IMR-90 (cell line): ENCODE results near the gene EDEM3. TPM values are rescaled to one million over a fixed set of nuclear protein-coding genes. Genes with fewer than 3 reads are reported as not detected.

Experiments used
- ATAC-seq: fragments of 200-7000 bp; cut with Tn5 transposase; 2 replicates; pipeline ENCODE4 v1.9.1; 2020; ENCODE audit warnings: low read depth, mild to moderate bottlenecking, moderate library complexity
- BruUV-seq: library from RNA; stranded (reverse); fragments of 400-500 nt; replicated peaks from 2 replicates; lab custom pipeline; 2021; lab: Mats Ljungman, UMichigan
- CTCF ChIA-PET: fragments of 300-600 bp; formaldehyde crosslinking; extraction: SDS; loops from one replicate; lab custom pipeline; 2021; ENCODE audit warnings: antibody characterized with exemption; lab: Yijun Ruan, JAX
- POLR2A ChIA-PET: fragments of 300-600 bp; sonication (Branson Sonifier 250); formaldehyde crosslinking; loops from one replicate; lab custom pipeline; 2022; ENCODE audit warnings: antibody characterized with exemption; ENCODE audit not compliant: unreplicated experiment; lab: Charles Lee
- DNase-seq: peaks from one replicate; pipeline ENCODE4 v3.0.0; 2013
- H2AFZ ChIP-seq: replicated peaks from 2 replicates; pipeline ENCODE3; 2013; ENCODE audit warnings: low read length, mild to moderate bottlenecking; ENCODE audit not compliant: poor library complexity
- H2AK5ac ChIP-seq: 2 replicates; pipeline ENCODE4 v1.6.1; 2013; ENCODE audit warnings: low read depth, low read length, inconsistent platforms
- H2AK9ac ChIP-seq: replicated peaks from 2 replicates; pipeline ENCODE3; 2013; ENCODE audit warnings: mild to moderate bottlenecking, low read depth, low read length, moderate library complexity; ENCODE audit not compliant: poor library complexity
- H2BK120ac ChIP-seq: 2 replicates; pipeline ENCODE4 v1.6.1; 2013; ENCODE audit warnings: low read depth, low read length, inconsistent platforms
- H2BK15ac ChIP-seq: 3 replicates; pipeline ENCODE4 v1.6.1; 2013; ENCODE audit warnings: low read depth, low read length, inconsistent platforms
- H2BK20ac ChIP-seq: 2 replicates; pipeline ENCODE4 v1.6.1; 2013; ENCODE audit warnings: low read depth, mild to moderate bottlenecking, inconsistent platforms, low read length, moderate library complexity
- H2BK5ac ChIP-seq: 2 replicates; pipeline ENCODE4 v1.6.1; 2013; ENCODE audit warnings: mild to moderate bottlenecking, low read depth, low read length, inconsistent platforms; ENCODE audit not compliant: poor library complexity, severe bottlenecking
- H3K14ac ChIP-seq: replicated peaks from 2 replicates; pipeline ENCODE4 v1.6.1; 2013; ENCODE audit warnings: low read depth, low read length, inconsistent platforms
- H3K18ac ChIP-seq: 2 replicates; pipeline ENCODE4 v1.6.1; 2013; ENCODE audit warnings: low read depth, low read length, control low read depth
- H3K23ac ChIP-seq: 2 replicates; pipeline ENCODE4 v1.6.1; 2013; ENCODE audit warnings: low read depth, low read length, inconsistent platforms
- H3K27ac ChIP-seq: 2 replicates; pipeline ENCODE4 v1.5.1; 2013; ENCODE audit warnings: mild to moderate bottlenecking, control low read depth, low read length; ENCODE audit not compliant: insufficient read depth
- H3K27me3 ChIP-seq: 2 replicates; pipeline ENCODE4 v1.6.1; 2013; ENCODE audit warnings: low read length; ENCODE audit not compliant: control insufficient read depth, insufficient read depth
- H3K36me3 ChIP-seq: 2 replicates; pipeline ENCODE4 v1.6.1; 2013; ENCODE audit warnings: low read length, mixed read lengths; ENCODE audit not compliant: control insufficient read depth, insufficient read depth
- H3K4ac ChIP-seq: 2 replicates; pipeline ENCODE4 v1.6.1; 2013; ENCODE audit warnings: low read depth, low read length, inconsistent platforms
- H3K4me1 ChIP-seq: 2 replicates; pipeline ENCODE4 v1.6.1; 2013; ENCODE audit warnings: low read length, mixed read lengths; ENCODE audit not compliant: control insufficient read depth, insufficient read depth
- H3K4me2 ChIP-seq: 2 replicates; pipeline ENCODE4 v1.6.1; 2013; ENCODE audit warnings: low read depth, mild to moderate bottlenecking, control low read depth, low read length, moderate library complexity
- H3K4me3 ChIP-seq: 2 replicates; pipeline ENCODE4 v1.5.1; 2013; ENCODE audit warnings: low read depth, mild to moderate bottlenecking, control low read depth, low read length, moderate library complexity; ENCODE audit not compliant: insufficient read depth
- H3K56ac ChIP-seq: 2 replicates; pipeline ENCODE4 v1.6.1; 2013; ENCODE audit warnings: low read length, inconsistent platforms; ENCODE audit not compliant: insufficient read depth; ENCODE audit errors: extremely low read depth
- H3K79me1 ChIP-seq, 2 experiments: 2 replicates each; pipeline ENCODE4 v1.6.1; 2013; ENCODE audit warnings: low read length in 2 of 2, inconsistent platforms in 1 of 2, low read depth in 1 of 2
- H3K9ac ChIP-seq: 2 replicates; pipeline ENCODE4 v1.6.1; 2013; ENCODE audit warnings: low read depth, low read length, control low read depth
- H3K9me1 ChIP-seq: 2 replicates; pipeline ENCODE4 v1.6.1; 2013; ENCODE audit warnings: low read length, inconsistent platforms; ENCODE audit not compliant: insufficient read depth
- H3K9me3 ChIP-seq: 2 replicates; pipeline ENCODE4 v1.6.1; 2013; ENCODE audit warnings: low read length; ENCODE audit not compliant: control insufficient read depth, insufficient read depth
- H4K20me1 ChIP-seq: 2 replicates; pipeline ENCODE4 v1.6.1; 2013; ENCODE audit warnings: low read length, inconsistent platforms; ENCODE audit not compliant: insufficient read depth
- H4K5ac ChIP-seq: 2 replicates; pipeline ENCODE4 v1.6.1; 2013; ENCODE audit warnings: mild to moderate bottlenecking, low read depth, low read length, control low read depth
- H4K8ac ChIP-seq, 2 experiments: 2 replicates each; pipeline ENCODE4 v1.6.1; 2013; ENCODE audit warnings: low read depth in 2 of 2, low read length in 2 of 2, control low read depth in 1 of 2, inconsistent platforms in 1 of 2
- H4K91ac ChIP-seq: 2 replicates; pipeline ENCODE4 v1.6.1; 2013; ENCODE audit warnings: low read depth, low read length, inconsistent platforms; ENCODE audit not compliant: insufficient read depth
- BHLHE40 ChIP-seq: fragments of 150-350 bp; IDR thresholded peaks from 2 replicates; pipeline ENCODE4 v1.6.1; 2016; ENCODE audit warnings: mild to moderate bottlenecking, low read depth, low read length
- CEBPB ChIP-seq: IDR thresholded peaks from 2 replicates; pipeline ENCODE4 v1.6.1; 2012; ENCODE audit warnings: low read depth, low read length, improper control_type of control experiment
- CHD1 ChIP-seq: IDR thresholded peaks from 2 replicates; pipeline ENCODE4 v1.6.1; 2012; ENCODE audit warnings: low read depth, low read length, improper control_type of control experiment
- FOS ChIP-seq: fragments of 150-350 bp; IDR thresholded peaks from 2 replicates; pipeline ENCODE4 v1.6.1; 2016; ENCODE audit warnings: low read depth, low read length
- MAFK ChIP-seq: IDR thresholded peaks from 2 replicates; pipeline ENCODE4 v1.6.1; 2012; ENCODE audit warnings: low read depth, low read length, improper control_type of control experiment
- MAZ ChIP-seq: IDR thresholded peaks from 2 replicates; pipeline ENCODE4 v1.6.1; 2012; ENCODE audit warnings: low read depth, mild to moderate bottlenecking, low read length, improper control_type of control experiment, moderate library complexity, borderline replicate concordance
- MXI1 ChIP-seq: IDR thresholded peaks from 2 replicates; pipeline ENCODE4 v1.6.1; 2012; ENCODE audit warnings: low read depth, mild to moderate bottlenecking, low read length, moderate library complexity, borderline replicate concordance
- NFE2L2 ChIP-seq: fragments of 150-350 bp; IDR thresholded peaks from 2 replicates; pipeline ENCODE4 v1.6.1; 2016; ENCODE audit warnings: low read depth, mild to moderate bottlenecking, low read length
- POLR2A ChIP-seq: IDR thresholded peaks from 2 replicates; pipeline ENCODE4 v1.6.1; 2012; ENCODE audit warnings: mild to moderate bottlenecking, low read depth, low read length
- RAD21 ChIP-seq: IDR thresholded peaks from 2 replicates; pipeline ENCODE4 v1.6.1; 2012; ENCODE audit warnings: low read length, improper control_type of control experiment
- RCOR1 ChIP-seq: IDR thresholded peaks from 2 replicates; pipeline ENCODE4 v1.6.1; 2012; ENCODE audit warnings: mild to moderate bottlenecking, low read length, improper control_type of control experiment; ENCODE audit not compliant: insufficient replicate concordance
- RFX5 ChIP-seq: IDR thresholded peaks from 2 replicates; pipeline ENCODE4 v1.8.0; 2012; ENCODE audit warnings: low read depth, mild to moderate bottlenecking, low read length, moderate library complexity
- SMC3 ChIP-seq: fragments of 150-350 bp; IDR thresholded peaks from 2 replicates; pipeline ENCODE4 v1.6.1; 2016; ENCODE audit warnings: low read depth, mild to moderate bottlenecking, antibody characterized with exemption, low read length, moderate library complexity
- WGBS, 2 experiments: methylation state at CpG; one replicate each; pipeline versions ENCODE4 v1.1.5 to v1.1.7; 2013; ENCODE audit warnings: missing lambda C conversion rate in 2 of 2; ENCODE audit not compliant: insufficient read length in 1 of 2; ENCODE audit errors: extremely low coverage in 2 of 2; 5-methylcytosine and 5-hydroxymethylcytosine counted together
- dilution Hi-C: fragments of 300-500 bp; cut with HindIII; formaldehyde crosslinking; loops from one replicate; pipeline ENCODE4 v1.14.3; 2018; ENCODE audit warnings: low sequenced_read_pairs; ENCODE audit not compliant: unreplicated experiment
- in situ Hi-C: fragments of 300-500 bp; cut with MboI; formaldehyde crosslinking; loops from 3 replicates; pipeline ENCODE4 v1.14.3; 2019; ENCODE audit warnings: low sequenced_read_pairs, inconsistent platforms, mixed read lengths
- intact Hi-C: fragments of 100-400 bp; cut with micrococcal nuclease; formaldehyde crosslinking; loops from 2 replicates; pipeline ENCODE4 v1.10.0; 2022
- polyA plus RNA-seq, 3 experiments: library from polyadenylated mRNA; depleted of rRNA; stranded (reverse); fragments of >200 nt; gene quantifications; 2 replicates each; pipeline ENCODE4 v1.2.3, GENCODE V29; 2012; ENCODE audit warnings: low replicate concordance in 1 of 3
- total RNA-seq: library from RNA; depleted of rRNA; stranded (reverse); fragments of >200 nt; gene quantifications from 2 replicates; pipeline ENCODE4 v1.2.3, GENCODE V29; 2012
- TF ChIP-seq, protein P1 (sequence below): fragments of 150-350 bp; IDR thresholded peaks from 2 replicates; pipeline ENCODE4 v1.6.1; 2017; ENCODE audit warnings: mild to moderate bottlenecking, antibody characterized with exemption, low read length, low read depth
- TF ChIP-seq, protein P2 (sequence below): fragments of 150-350 bp; IDR thresholded peaks from 2 replicates; pipeline ENCODE4 v1.6.1; 2016; ENCODE audit warnings: low read depth, mild to moderate bottlenecking, low read length, moderate library complexity, borderline replicate concordance
- TF ChIP-seq, protein P3 (sequence below): conservative IDR thresholded peaks from 2 replicates; pipeline ENCODE4 v1.5.1; 2012; ENCODE audit warnings: mild to moderate bottlenecking, low read depth, low read length, improper control_type of control experiment

Gene EDEM3
- total and polyA plus RNA-seq, 2 of the 4 experiments (the other 2 are of a cell fraction) = 17.5 to 29.9 TPM

DNA sequence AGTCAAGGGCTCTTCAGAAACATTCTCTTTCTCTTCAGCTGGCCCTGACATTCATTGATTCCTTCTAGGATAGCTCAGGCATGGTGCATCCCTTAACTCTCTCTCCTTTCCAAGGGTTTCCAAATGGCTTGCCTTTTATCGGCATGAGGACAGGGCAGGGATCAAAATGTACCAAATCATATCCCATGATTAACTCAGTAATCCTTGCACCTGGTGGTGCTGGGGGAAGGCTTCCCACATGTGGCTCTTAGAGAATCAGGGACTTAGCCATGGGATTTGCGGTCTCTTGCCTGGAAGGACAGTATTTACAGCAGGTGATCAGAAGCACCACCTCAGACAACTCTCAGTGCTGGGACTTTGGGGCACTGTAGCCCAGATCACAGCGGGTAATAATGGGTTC is 46.2 kb upstream of the EDEM3 start:
- no peak overlapping the region for H3K56ac ChIP-seq
- no peak overlapping the region for H3K4me3 ChIP-seq
- no peak overlapping the region for H3K18ac ChIP-seq
- no peaks in the 10 kb centered on the region; the same call in 1 of the 2 replicates for H4K20me1 ChIP-seq
- ATAC-seq (no peak), DNase-seq (no peak)
- H3K36me3 ChIP-seq = no peaks in the 10 kb centered on the region
- H4K5ac ChIP-seq = no peak overlapping the region
- CTCF ChIA-PET = no interaction called here
- no peak overlapping the region for H3K27ac ChIP-seq
- H2BK5ac ChIP-seq = no peak overlapping the region
- no peak overlapping the region; the same call in 2 of the 3 replicates for H2BK15ac ChIP-seq
- peaks cover 7% of the 10 kb centered on the region for H3K4me1 ChIP-seq
- no peak overlapping the region for H2AK5ac ChIP-seq
- H3K9me3 ChIP-seq = no peaks in the 10 kb centered on the region
- H3K23ac ChIP-seq = no peak overlapping the region
- BruUV-seq = no TSS peak
- no peak overlapping the region for H3K4ac ChIP-seq
- H3K9ac ChIP-seq = no peak overlapping the region
- no peak overlapping the region for H4K91ac ChIP-seq
- WGBS, 2 experiments = no CpG with 5 or more reads among the region's 3 CpGs
- H2AK9ac ChIP-seq = no peak overlapping the region
- POLR2A ChIA-PET = no interaction called here
- no peaks in the 10 kb centered on the region for H3K79me1 ChIP-seq
- dilution Hi-C loops = loop anchor here (25.0 kb wide), 1 partner anchor 186 kb away; no protein-coding TSS in a partner anchor
- intact Hi-C loops = loop anchor here (10.0 kb wide), 1 partner anchor 874 kb away; no protein-coding TSS in a partner anchor
- no peak overlapping the region for H3K14ac ChIP-seq
- H4K8ac ChIP-seq = no peak overlapping the region
- H3K9me1 ChIP-seq = peaks cover 14% of the 10 kb centered on the region; the same call in 1 of the 2 replicates
- in situ Hi-C loops = loop anchor here (10.0 to 25.0 kb wide), 2 partner anchors 364 to 886 kb away; no protein-coding TSS in a partner anchor
- TF ChIP-seq SMC3 (no peak), RAD21 (no peak), NFE2L2 (no peak), CHD1 (no peak), MAFK (no peak), BHLHE40 (no peak), RCOR1 (no peak), FOS (no peak), POLR2A (no peak), RFX5 (no peak), MXI1 (no peak), MAZ (no peak), CEBPB (no peak)
- TF ChIP-seq, protein P1, sequence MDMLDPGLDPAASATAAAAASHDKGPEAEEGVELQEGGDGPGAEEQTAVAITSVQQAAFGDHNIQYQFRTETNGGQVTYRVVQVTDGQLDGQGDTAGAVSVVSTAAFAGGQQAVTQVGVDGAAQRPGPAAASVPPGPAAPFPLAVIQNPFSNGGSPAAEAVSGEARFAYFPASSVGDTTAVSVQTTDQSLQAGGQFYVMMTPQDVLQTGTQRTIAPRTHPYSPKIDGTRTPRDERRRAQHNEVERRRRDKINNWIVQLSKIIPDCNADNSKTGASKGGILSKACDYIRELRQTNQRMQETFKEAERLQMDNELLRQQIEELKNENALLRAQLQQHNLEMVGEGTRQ = no peak
- TF ChIP-seq, protein P2, sequence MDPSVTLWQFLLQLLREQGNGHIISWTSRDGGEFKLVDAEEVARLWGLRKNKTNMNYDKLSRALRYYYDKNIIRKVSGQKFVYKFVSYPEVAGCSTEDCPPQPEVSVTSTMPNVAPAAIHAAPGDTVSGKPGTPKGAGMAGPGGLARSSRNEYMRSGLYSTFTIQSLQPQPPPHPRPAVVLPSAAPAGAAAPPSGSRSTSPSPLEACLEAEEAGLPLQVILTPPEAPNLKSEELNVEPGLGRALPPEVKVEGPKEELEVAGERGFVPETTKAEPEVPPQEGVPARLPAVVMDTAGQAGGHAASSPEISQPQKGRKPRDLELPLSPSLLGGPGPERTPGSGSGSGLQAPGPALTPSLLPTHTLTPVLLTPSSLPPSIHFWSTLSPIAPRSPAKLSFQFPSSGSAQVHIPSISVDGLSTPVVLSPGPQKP = no peak
- TF ChIP-seq, protein P3, sequence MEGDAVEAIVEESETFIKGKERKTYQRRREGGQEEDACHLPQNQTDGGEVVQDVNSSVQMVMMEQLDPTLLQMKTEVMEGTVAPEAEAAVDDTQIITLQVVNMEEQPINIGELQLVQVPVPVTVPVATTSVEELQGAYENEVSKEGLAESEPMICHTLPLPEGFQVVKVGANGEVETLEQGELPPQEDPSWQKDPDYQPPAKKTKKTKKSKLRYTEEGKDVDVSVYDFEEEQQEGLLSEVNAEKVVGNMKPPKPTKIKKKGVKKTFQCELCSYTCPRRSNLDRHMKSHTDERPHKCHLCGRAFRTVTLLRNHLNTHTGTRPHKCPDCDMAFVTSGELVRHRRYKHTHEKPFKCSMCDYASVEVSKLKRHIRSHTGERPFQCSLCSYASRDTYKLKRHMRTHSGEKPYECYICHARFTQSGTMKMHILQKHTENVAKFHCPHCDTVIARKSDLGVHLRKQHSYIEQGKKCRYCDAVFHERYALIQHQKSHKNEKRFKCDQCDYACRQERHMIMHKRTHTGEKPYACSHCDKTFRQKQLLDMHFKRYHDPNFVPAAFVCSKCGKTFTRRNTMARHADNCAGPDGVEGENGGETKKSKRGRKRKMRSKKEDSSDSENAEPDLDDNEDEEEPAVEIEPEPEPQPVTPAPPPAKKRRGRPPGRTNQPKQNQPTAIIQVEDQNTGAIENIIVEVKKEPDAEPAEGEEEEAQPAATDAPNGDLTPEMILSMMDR = no peak
- no peaks in the 10 kb centered on the region for H3K27me3 ChIP-seq
- no peak overlapping the region for H2BK120ac ChIP-seq
- H2AFZ ChIP-seq = no peak overlapping the region
- H3K4me2 ChIP-seq = no peak overlapping the region
- H2BK20ac ChIP-seq = no peak overlapping the region
